Effector memory CD4-positive, alpha-beta T cell (primary cell): ENCODE data around the gene CEP131.

Experiments used
- DNase-seq, 3 donors: peaks; one replicate each; pipeline ENCODE4 v3.0.0-alpha.2; 2020
- H3K27ac ChIP-seq: 2 replicates; pipeline ENCODE4 v1.7.0; 2013; ENCODE audit warnings: mild to moderate bottlenecking, low read length, moderate library complexity; ENCODE audit not compliant: insufficient read depth, poor library complexity, severe bottlenecking
- H3K27me3 ChIP-seq: replicated peaks from 2 replicates; pipeline ENCODE4 v1.7.0; 2013; ENCODE audit warnings: mild to moderate bottlenecking, low read length; ENCODE audit not compliant: insufficient read depth, control insufficient read depth, poor library complexity, severe bottlenecking
- H3K36me3 ChIP-seq: 2 replicates; pipeline ENCODE4 v1.7.0; 2013; ENCODE audit warnings: mild to moderate bottlenecking, low read length, moderate library complexity; ENCODE audit not compliant: control insufficient read depth, insufficient read depth
- H3K4me1 ChIP-seq: 2 replicates; pipeline ENCODE4 v1.7.0; 2013; ENCODE audit warnings: low read length, mild to moderate bottlenecking; ENCODE audit not compliant: control insufficient read depth, insufficient read depth, poor library complexity, severe bottlenecking
- H3K4me3 ChIP-seq: 2 replicates; pipeline ENCODE4 v1.7.0; 2013; ENCODE audit warnings: low read length, low read depth, mild to moderate bottlenecking; ENCODE audit not compliant: insufficient read depth, poor library complexity, severe bottlenecking
- H3K9me3 ChIP-seq: 2 replicates; pipeline ENCODE4 v1.7.0; 2013; ENCODE audit warnings: mild to moderate bottlenecking, low read length, moderate library complexity; ENCODE audit not compliant: control insufficient read depth

CEP131 gene

GRCh38 chr17:81238815-81239713 is 16.3 kb upstream of the CEP131 start, which contains the start of the genes NDUFAF8 and TEPSIN:
NDUFAF8 (plus strand) TSS chr17:81239318; CDS start chr17:81239364, 46 bp downstream.
TEPSIN (minus strand) TSS chr17:81239055; CDS start chr17:81239033, 22 bp downstream.
- peak; percentile 91 to 96 (median 94) for DNase-seq
- Histone ChIP-seq H3K36me3 (peaks cover 4% of the 10 kb centered on the region), H3K27me3 (no peaks in the 10 kb centered on the region), H3K4me1 (peaks cover 35% of the 10 kb centered on the region), H3K9me3 (no peaks in the 10 kb centered on the region), H3K27ac (peak within 1 kb of the TSS; percentile 71), H3K4me3 (peak within 1 kb of the TSS; percentile 94)

GRCh38 chr17:81238490-81238814 is 15.7 kb upstream of the CEP131 start:
- no peak for DNase-seq
- H3K4me3 ChIP-seq, result peak overlapping the region; percentile 94
- H3K27me3 ChIP-seq, result no peaks in the 10 kb centered on the region
- H3K9me3 ChIP-seq, result no peaks in the 10 kb centered on the region
- H3K36me3 ChIP-seq, result peaks cover 9% of the 10 kb centered on the region
- peaks cover 35% of the 10 kb centered on the region for H3K4me1 ChIP-seq
- peak overlapping the region; percentile 56 for H3K27ac ChIP-seq

DNA sequence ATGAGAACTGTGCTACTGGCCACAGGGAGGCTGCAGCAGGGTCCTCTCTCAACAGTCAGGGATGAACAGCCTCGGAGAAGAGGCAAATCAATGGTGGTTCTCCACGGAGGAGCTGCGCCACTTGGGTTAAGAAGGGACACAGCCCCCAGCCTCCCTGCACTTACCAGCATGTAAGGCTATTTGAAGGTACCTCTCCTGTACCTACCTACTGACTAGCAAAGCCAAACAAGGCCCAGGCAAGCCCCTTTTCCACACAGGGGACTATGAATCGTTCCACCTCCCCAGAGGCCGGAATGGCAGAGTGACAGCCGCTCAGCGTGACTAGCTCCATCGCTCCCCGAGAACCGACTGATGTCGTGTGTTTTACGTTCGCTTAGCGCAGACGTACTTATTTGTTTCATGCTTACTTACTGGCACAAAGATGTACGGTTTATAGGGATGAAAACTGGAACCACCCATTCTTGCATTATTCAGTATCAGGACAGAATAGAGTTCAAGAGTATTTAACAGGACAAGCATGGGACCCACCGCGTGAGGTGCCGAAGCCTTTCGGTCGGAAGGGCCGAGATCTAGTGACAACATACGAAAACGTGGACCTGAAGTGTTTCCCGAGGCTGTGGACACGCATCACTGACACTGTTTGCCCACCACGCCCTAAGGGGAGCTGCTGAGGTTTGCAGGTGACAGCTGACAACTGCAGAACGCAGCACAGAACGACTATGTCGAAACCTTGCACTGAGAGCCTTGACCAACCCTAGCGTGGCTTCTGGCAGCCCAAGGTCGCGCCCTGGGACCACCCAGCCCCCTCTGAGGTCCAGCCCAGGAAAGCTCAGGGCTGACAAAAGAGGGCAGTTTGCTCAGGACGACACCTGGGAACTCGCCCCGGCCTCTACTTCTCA is 15.1 kb upstream of the CEP131 start:
- H3K27ac ChIP-seq, result peak overlapping the region; percentile 56
- H3K36me3 ChIP-seq, result peaks cover 14% of the 10 kb centered on the region
- no peaks in the 10 kb centered on the region for H3K27me3 ChIP-seq
- peaks cover 35% of the 10 kb centered on the region for H3K4me1 ChIP-seq
- H3K9me3 ChIP-seq, result no peaks in the 10 kb centered on the region
- DNase-seq, result no peak
- peak overlapping the region; percentile 94 for H3K4me3 ChIP-seq

- H3K36me3 ChIP-seq, result peaks cover 23% of the 10 kb centered on the region
- H3K9me3 ChIP-seq, result no peaks in the 10 kb centered on the region
- no peak overlapping the region for H3K4me3 ChIP-seq
- no peak overlapping the region for H3K27ac ChIP-seq
- DNase-seq, result no peak
- no peaks in the 10 kb centered on the region for H3K27me3 ChIP-seq
- peaks cover 34% of the 10 kb centered on the region for H3K4me1 ChIP-seq
Measured at GRCh38 chr17:81236784-81237183, 14.0 kb upstream of the CEP131 start.

- Histone ChIP-seq H3K9me3 (no peaks in the 10 kb centered on the region), H3K27ac (no peak overlapping the region), H3K4me3 (no peak overlapping the region), H3K4me1 (peaks cover 32% of the 10 kb centered on the region), H3K27me3 (no peaks in the 10 kb centered on the region), H3K36me3 (peaks cover 29% of the 10 kb centered on the region)
- no peak for DNase-seq
Measured at GRCh38 chr17:81235822-81236740, 13.3 kb upstream of the CEP131 start.

GRCh38 chr17:81234940-81235821 is 12.4 kb upstream of the CEP131 start:
- H3K4me1 ChIP-seq, result peaks cover 30% of the 10 kb centered on the region
- no peaks in the 10 kb centered on the region for H3K9me3 ChIP-seq
- H3K4me3 ChIP-seq, result no peak overlapping the region
- peaks cover 38% of the 10 kb centered on the region for H3K36me3 ChIP-seq
- H3K27me3 ChIP-seq, result no peaks in the 10 kb centered on the region
- no peak overlapping the region for H3K27ac ChIP-seq
- no peak for DNase-seq

GRCh38 chr17:81234506-81234855 is 11.7 kb upstream of the CEP131 start:
- peaks cover 45% of the 10 kb centered on the region for H3K36me3 ChIP-seq

DNA sequence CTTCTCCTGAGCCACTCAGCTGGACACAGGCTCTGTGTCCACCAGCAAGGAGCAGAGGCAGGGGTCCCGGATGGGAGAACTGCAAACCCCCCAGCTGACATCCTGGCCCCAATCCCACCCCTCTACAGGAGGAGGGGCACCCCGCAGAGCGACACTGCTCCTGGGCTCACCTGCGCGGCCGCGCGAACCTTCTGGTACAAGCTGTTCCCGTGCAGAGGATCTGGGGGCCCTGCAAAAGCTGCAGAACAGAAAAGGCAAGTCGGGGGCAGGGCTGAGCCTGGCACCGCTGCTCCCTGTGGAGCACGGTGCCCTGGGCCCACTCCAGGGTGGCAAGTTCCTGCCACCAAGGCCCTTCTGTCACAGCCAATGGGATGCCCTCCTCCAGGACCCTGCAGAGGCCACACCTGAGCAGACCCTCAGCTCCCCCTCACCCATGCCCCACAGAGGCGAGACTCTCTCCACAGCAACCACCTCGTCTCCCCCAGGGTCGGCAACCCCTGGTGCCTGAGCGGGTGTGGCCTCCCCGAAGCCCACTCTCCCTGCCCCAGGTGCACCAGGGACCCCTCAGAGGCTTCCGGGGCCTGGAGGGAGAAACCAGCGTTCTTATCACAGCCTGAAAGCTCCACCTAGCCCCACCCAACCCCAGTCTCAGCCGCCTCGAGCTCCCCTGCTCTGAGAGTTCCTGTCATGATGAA is 11.2 kb upstream of the CEP131 start:
- Histone ChIP-seq H3K9me3 (no peaks in the 10 kb centered on the region), H3K27me3 (no peaks in the 10 kb centered on the region), H3K4me3 (no peak overlapping the region), H3K4me1 (peaks cover 24% of the 10 kb centered on the region), H3K36me3 (peaks cover 48% of the 10 kb centered on the region), H3K27ac (no peak overlapping the region)
- DNase-seq, result no peak

More at GRCh38 chr17:81234506-81234855, 11.7 kb upstream of the CEP131 start:
- H3K4me1 ChIP-seq, result peaks cover 24% of the 10 kb centered on the region
- no peak for DNase-seq
- no peak overlapping the region for H3K4me3 ChIP-seq
- no peaks in the 10 kb centered on the region for H3K9me3 ChIP-seq
- H3K27ac ChIP-seq, result no peak overlapping the region
- no peaks in the 10 kb centered on the region for H3K27me3 ChIP-seq
